HG03097 (cell line): Measurements from ENCODE around the gene SLC6A7.

ENCODE experiments used
- ATAC-seq: cut with Tn5 transposase; IDR thresholded peaks from one replicate; pipeline ENCODE4 v1.9.1; 2021; ENCODE audit not compliant: unreplicated experiment, low FRiP score

Gene SLC6A7

DNA sequence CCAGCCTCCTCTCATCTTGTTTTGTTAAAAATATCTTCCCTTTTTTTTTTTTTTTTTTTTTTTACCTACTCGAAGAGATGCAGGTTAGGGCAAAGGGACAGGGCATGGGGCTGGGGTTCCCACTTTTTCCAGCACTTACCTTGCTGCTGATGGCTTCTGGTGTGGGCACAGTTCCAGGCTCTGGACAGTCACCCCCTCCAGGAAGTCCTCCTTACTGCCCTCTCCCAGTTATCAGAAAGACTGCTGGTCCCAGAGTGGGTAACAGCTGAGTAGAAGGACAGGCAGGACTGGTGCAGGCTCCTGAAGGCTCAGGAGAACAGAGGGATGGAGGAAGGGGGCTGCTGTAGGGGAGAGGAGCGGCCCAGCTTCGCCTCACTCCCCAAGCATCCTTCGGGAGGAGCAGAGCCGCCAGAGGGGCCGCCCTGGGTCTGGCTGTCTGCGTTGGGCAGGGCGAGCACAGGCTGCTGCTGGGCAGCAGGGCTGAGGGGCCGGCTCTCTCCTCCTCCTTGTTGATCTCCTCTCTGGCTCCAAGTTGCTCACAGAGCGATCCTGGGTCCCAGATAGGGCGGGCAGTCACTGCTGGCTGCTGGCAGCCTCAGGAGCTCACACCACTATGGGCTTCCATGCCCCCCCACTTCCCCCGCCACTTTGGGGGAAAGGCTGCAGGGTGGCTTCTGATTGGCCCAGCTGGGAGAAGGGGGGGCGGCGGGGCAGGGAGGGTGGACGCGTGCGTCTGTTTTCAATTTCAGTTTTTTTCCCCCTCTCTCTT, 34.4 kb upstream of the SLC6A7 start, which contains the start of gene PDGFRB:
PDGFRB (minus strand) TSS at position 588 of the 769 bp plus-strand sequence. CDS start 18,798 bp downstream, outside the sequence.
- ATAC-seq: peak; percentile 58

DNA sequence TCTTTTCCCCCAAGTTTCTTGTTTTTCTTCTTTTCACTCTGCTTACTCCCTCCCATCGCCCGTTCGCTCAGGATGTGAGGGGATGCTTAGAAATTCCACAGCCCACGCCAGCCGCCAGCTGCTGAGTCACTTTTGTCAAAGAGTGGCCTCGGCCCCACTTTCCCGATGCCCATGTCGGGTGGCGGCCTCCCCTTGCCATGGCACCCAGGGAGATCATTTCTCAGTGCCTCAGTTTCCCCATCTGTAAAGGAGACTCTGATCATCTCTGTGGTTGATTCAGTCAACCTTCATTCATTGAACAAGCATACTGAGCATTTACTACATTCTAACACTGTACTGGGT, 33.9 kb upstream of the SLC6A7 start:
- no peak for ATAC-seq

DNA sequence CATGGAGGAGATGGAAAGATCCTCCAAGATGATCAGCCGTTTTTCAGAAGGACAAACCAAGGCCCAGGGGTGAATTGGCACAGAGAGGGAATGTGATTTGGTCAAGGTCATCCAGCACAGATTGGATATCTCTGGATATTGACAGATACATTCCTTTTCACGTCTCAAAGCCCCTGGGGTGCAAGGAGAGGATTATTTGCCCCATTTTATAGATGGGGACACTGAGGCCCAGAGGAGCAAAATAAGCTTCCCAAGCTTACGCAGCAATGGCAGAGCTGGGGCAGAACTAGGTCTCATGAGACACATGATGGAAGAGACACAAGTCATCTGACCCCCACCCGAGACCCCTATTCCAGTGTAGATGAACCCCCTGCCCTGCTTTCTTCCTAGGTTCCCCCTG, 33.3 kb upstream of the SLC6A7 start:
- no peak for ATAC-seq

DNA sequence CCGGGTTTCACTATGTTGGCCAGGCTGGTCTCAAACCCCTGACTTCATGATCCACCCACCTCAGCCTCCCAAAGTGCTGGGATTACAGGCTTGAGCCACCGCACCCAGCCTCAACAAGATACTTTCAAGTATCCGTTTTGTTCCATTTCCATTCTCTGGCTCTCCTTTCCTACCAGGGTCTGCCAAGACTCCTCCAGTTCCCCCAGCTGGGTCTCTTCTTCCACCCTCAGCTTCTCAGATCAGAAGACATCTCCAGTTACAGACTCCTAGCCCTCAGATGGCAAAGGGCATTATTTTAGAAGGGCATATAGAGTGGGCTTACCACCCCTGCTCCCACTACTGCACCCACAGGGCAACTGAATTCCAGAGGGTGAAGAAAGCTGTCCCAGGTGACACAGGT, 32.7 kb upstream of the SLC6A7 start:
- ATAC-seq: no peak

DNA sequence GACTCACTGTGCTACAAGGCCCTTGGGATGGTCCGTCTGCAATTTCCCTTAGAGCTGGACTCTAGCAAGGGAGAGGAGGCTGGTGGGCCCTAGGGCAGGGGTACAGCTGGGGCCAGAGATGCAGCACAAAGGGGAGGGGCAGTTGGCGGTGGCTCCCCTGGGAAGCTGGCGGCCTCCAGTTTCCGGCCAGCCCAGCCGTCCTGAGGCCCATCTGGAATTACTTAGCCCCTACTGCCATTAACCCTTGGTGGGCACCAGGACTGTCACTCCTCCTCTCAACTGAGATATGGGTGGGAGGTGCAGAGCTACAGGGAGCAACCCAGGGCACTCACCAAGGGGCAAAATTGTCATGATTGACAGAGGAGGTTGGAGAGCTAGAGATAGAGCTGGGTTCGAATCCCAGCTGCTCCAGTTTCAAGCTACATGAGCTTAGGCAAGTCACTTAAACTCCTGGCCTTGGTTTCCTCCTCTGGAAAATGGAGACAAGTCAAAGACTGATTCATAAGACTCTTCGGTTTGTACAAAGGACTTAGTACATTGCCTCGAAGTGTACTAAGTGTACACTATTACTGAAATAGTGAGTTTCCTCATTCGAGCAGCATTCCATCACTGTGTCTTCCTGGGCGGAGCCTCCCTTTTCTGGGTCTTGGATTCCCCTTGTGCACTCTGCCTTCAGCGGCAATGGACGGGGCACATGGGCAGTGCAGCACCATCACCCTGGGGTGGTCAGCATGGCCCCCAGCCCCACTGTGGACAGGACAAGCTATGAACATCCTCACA, 31.5 kb upstream of the SLC6A7 start:
- no peak for ATAC-seq

DNA sequence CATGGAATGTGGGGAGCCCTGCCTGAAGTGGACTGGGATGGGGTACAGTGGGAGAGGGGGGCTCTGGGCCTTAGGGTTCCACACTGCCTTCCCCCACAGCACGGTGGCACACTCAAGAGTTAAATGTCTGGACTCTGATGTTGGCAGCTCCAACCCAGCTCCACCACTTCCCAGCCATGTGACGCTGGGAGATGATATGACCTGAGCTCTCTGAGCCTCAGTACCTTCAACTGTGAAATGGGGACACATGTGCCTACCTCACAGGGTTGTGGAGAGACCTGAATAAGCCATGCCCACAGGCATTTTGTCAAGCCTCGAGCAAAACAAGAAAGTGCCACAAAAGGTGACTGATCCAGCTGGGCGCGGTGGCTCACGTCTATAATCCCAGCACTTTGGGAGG, 30.8 kb upstream of the SLC6A7 start:
- ATAC-seq: no peak

DNA sequence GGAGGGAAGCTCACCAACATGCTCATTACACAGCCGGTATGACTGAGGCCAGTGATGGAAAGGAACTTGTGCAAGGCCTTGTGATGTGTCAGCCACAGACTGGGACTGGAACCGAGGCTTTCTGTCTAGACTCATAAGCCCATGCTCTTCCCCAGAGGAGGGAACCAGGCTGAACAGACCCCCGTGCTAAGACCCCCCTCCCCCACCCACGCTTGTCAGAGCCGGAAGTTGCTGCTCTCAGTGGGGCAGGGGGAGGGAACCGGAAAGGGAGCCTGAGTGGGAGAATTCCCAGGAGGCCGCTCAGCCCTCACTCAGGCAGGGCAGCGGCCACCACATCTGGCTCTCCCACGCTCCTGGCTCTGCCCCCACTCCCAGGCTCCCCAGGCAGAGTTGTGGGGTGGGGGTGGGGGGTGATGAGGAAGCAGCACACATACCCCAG, 30.1 kb upstream of the SLC6A7 start:
- ATAC-seq: no peak

DNA sequence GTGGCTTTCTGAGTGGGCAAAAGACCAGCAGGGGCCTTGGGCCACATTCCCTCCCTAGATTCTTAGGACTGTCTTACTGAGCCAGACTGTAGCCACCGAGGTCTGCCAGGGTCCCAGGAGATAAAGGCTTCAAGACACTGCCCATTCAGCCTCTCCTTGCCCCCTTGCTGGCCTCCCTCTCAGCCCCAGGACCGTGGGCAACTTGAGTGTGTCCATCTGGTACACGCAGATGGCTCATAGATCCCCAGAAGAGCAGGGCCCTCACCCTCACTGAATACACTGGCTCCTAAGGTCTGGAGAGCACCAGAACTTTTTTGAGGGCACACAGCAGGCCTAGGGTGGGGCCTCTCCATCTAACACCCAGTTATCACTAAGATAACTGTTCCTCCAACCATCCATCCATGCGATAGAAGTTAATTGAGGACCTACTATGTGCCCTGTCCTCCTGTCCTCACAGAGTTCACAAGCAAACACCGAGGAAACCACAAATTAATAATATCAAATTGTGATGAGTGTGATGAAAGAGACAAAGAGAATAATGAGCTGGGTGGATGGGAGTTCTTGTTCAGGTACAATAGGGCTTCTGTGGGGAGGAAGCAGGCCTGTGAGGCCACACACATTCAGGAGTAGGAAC, 29.3 kb upstream of the SLC6A7 start:
- ATAC-seq: no peak

DNA sequence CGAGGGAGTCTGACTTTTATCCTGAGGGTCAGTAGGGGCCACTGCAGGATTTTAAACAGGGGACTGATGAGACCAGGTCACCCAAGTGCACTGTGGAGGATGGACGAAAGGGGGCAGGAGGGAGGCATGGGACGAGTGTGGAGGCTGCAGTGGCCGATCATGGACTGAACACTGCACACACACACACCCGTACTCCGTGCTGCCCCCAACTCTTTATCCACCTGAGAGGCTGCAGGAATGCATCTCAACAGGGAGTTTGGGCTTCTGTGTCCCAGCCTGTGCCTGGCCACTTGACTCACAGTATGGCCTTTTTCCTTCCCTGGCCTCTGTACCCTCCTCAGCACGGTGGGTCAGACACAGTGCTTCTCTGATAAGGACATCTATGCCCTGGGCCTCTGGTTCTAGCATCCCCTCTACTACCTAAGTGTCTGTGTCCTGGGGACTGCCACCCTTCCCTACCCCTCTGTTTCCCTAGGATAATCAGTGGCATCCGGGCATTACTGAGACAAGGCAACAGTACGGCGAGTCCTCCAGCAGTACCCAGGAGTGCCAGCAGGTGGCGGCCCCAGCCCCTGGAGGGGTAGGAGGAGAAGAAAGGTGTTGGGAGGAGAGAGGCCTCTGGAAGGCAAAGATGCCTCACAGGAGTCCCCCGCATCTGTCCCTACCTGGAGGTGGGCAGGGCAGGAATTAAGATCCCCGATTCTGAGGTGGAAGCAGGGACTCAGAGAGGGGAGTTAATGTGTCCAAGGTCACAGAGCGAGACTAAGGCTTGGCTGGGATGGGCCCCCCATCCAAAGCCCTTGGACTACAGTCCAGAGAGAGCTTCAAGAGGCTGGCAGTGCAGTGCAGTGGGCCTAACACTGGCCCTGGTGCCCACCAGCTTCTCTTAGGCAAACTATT, 28.4 kb upstream of the SLC6A7 start:
- peak; percentile 58 for ATAC-seq

DNA sequence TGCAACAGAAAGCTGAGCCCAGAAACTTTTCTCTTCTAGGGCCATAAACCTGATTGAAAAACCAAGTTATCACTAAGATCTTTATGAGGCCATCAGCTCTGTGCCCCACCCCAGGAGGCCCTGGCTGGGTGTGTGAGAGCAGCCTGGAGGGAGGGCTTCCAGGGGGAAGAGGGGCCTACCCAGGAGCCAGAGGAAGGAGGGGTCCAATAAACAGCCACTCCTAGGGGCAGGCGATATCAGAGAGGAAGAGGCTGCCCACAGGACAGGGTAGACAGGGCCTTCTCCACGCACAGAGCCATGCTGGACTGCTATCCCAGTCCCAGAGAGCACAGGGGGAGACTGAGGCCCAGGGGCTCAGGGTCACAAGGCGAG, 27.7 kb upstream of the SLC6A7 start:
- no peak for ATAC-seq

DNA sequence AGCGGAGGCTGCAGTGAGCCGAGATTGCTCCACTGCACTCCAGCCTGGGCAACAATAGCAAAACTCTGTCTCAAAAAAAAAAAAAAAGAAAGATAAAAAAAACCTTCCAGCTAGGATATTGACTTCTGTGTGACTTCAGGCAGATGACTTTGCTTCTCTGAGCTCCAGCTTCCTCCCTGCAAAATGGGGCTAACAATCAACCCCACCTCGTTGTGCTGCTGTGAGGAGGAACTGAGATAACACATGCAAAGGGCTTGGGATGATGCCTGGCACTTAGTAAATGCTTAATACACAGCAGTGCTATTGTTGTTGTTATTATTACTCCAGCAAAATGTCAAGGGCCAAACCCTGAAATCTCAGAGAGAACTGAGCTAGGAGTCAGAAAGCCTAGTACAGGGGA, 26.8 kb upstream of the SLC6A7 start:
- ATAC-seq: no peak

DNA sequence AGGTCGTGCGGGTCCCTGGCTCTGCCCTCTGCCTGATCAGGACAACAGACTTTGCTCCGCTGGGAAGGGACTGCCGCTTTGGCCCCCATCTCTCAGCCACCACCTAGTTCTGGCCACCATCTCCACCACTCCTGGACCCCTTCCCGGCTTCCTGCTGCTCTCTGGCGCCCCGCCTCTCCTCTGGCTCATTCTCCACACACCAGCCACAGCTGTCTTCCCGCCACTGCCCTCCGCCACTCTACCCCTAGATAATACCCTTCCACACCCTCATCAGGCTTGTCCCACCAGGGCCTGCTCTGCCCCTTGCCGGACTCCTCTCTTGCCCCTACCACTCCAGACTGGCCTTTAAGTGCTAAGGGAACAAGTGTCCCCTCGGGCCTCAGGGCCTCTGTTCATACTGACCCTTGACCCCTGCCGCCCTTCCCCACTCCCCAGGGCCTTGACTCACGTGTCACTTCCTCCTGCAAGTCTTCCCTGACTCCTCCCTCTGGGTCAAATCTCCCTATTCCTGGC, 26.3 kb upstream of the SLC6A7 start:
- no peak for ATAC-seq

DNA sequence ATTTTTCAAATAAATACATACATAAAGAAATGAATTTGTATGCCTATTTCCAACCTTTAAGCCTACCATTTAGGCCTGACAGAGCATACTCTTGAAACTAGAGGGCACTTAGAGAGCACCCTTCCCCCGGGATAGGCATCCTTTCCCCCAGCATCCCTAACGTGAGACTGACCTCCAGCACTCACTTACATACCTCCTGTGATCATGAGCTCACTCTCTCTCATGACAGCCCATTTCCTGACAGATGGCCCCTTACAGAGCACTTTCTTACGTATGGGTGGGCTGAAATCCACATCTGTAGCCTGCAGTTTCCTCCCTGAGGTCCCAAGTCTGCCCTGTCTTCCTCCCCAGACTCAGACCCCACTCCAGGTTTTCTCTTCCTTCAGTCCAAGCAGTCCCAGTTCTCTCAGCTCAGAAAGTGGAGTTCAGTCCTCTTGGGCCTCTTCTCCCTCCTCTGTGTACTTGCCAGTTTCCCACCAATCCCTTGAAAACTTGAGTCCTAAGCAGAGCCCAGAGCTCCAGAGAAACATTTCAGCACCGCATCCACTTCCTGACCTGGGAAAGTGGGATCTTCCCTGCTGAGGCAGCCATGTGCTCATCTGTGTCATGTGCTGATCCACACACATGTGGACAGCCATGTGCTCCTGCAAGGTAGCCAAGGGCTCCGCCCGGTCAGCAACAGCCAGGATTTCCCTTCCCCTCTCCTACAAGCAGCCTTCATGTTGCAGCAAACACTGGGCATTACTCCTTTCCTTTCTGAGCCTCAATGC, 25.5 kb upstream of the SLC6A7 start:
- no peak for ATAC-seq

DNA sequence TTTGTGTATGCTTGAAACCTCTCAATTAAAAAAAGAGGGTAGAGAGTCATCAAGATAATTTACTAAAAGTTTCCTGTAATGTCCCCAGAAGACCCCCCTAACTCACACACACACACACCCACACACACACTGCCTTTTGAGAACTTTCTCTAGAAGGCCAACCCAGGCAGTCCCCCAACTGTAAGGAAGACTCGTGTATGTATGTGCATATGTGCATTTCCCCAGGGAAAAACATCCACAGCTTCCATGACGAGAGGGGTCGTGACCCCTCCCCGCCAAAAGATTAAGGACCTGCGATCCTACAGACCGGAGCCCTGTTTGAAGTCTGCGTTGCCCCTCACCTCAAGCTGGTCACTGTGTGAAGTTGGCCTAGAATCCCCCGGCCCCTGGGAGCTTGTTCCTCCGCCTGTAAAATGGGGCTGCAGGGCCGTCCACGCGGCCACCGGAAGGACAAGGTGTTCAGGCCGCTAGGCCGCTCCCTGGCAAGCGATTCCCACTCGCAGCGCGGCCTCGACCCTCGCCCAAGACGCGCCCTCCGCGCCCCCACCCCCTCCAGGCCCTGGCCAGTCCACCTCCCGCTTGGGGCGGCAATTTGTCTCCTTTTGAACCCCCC, 23.7 kb upstream of the SLC6A7 start:
- ATAC-seq: no peak

DNA sequence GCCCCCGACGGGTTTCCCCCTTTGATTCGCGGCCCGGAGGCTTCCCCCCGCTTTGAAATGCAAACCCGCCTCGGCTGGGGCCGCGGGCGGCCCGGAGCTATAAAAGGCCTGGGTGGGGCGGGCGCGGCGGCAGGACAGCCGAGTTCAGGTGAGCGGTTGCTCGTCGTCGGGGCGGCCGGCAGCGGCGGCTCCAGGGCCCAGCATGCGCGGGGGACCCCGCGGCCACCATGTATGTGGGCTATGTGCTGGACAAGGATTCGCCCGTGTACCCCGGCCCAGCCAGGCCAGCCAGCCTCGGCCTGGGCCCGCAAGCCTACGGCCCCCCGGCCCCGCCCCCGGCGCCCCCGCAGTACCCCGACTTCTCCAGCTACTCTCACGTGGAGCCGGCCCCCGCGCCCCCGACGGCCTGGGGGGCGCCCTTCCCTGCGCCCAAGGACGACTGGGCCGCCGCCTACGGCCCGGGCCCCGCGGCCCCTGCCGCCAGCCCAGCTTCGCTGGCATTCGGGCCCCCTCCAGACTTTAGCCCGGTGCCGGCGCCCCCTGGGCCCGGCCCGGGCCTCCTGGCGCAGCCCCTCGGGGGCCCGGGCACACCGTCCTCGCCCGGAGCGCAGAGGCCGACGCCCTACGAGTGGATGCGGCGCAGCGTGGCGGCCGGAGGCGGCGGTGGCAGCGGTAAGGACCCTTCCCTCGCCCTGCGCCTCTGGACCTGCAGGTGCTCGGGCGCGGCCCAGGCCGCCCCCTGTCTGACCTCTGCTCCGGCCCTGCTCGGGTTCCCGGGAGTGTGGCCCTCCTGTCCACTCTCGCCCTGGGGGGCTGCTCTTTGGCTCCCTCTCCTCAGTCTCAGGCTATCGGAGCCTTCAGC, 23.0 kb upstream of the SLC6A7 start, which contains the start of gene CDX1:
CDX1 (plus strand) TSS at position 129 of the 862 bp plus-strand sequence; CDS start at position 228, 99 bp downstream.
- ATAC-seq: no peak

DNA sequence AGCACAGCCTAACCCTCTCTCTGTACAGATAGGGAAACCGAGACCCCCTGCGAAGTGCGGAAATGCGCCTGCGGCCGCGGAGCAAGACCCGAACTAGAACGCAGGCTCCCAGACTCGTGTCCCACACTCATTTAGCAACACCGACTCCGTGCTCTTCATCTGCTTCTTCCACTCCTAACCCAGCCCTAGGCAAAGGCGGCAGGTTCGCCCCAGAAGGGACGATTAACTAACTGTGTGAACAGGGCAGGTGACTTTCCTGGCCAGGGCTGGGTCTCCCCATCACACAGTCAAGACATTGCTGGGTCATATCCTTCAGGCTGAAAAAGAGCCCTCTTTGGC, 22.4 kb upstream of the SLC6A7 start:
- ATAC-seq: no peak

DNA sequence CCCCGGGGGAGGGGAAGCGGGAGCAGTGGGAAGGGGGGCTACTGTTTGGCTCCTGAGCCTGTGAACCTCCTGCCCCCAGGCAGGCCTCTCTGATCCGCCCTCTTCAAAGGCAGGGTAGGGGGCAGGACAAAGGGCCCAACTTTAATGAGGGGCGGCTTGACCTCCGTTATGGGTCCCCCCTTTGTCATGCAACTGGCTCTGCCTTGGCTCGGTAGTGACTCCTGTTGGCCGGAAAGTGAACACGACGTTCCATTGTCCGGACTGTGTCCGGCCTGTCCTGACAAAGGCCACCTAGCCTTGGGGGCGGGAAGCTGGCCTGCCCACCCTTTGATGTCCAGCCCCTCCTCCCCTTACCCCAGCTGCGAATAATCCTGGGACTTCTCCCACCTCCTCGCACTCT, 22.0 kb upstream of the SLC6A7 start:
- no peak for ATAC-seq

DNA sequence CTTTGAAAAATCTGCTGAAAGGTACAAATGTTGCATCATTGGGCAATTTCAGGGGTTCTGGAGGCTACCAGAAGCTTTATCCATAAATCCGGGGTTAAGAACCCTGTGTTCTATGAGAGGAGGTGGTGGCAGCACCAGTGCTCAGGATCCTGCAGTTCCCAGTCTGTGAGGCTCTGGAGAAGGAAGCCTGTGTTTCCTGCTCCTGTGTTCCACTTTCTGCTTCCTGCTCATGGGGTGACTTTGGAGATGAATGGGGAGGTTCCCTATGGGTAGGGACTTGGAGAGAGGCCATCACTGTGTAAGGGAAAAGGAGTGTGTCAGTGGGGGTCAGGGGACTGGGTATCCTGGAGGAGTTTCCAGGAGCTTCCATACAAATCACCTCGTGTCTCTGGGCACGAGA, 21.0 kb upstream of the SLC6A7 start:
- no peak for ATAC-seq
